HepG2 (cell line): ENCODE data around the gene TXNRD1.

Experiments used
- CEBPB ChIP-seq: IDR thresholded peaks from 2 replicates; pipeline ENCODE4 v1.6.1; 2011; ENCODE audit warnings: low read depth, low read length, improper control_type of control experiment, borderline replicate concordance
- CTCF ChIP-seq: sonication (generic); formaldehyde crosslinking; IDR thresholded peaks from 2 replicates; pipeline ENCODE4 v1.5.0; 2020; ENCODE audit warnings: mild to moderate bottlenecking, missing genetic modification reagents, moderate library complexity
- EZH2 ChIP-seq: conservative IDR thresholded peaks from 2 replicates; pipeline ENCODE4 v1.6.1; 2012; ENCODE audit warnings: mild to moderate bottlenecking, low read depth, low read length, moderate library complexity
- GABPA ChIP-seq, 2 experiments: IDR thresholded peaks; 2 replicates each; pipeline ENCODE4 v1.6.1; 2011 to 2016; ENCODE audit warnings: low read depth in 2 of 2, low read length in 1 of 2, missing biosample characterization in 1 of 2, missing genetic modification characterization in 1 of 2
- MNT ChIP-seq: fragments of 450-650 bp; IDR thresholded peaks from 2 replicates; pipeline ENCODE4 v1.6.1; 2016
- POLR2A ChIP-seq, 2 experiments: IDR thresholded peaks; 2 replicates each; pipeline ENCODE4 v1.6.1; 2011; ENCODE audit warnings: low read depth in 2 of 2, low read length in 2 of 2, mild to moderate bottlenecking in 1 of 2, moderate library complexity in 1 of 2; ENCODE audit not compliant: insufficient read depth in 1 of 2
- PREB ChIP-seq: sonication (generic); formaldehyde crosslinking; IDR thresholded peaks from 2 replicates; pipeline ENCODE4 v1.4.0; 2020; ENCODE audit warnings: missing genetic modification reagents
- TCF7L2 ChIP-seq: IDR thresholded peaks from 2 replicates; pipeline ENCODE4 v1.6.1; 2011; ENCODE audit warnings: mild to moderate bottlenecking, low read depth, low read length, moderate library complexity
- ZBTB7A ChIP-seq: sonication (generic); formaldehyde crosslinking; IDR thresholded peaks from 2 replicates; pipeline ENCODE4 v1.8.0; 2022; ENCODE audit warnings: mild to moderate bottlenecking, missing genetic modification reagents
- ZZZ3 ChIP-seq: sonication (generic); formaldehyde crosslinking; IDR thresholded peaks from 2 replicates; pipeline ENCODE4 v1.4.0; 2020; ENCODE audit warnings: missing genetic modification reagents, mild to moderate bottlenecking, borderline replicate concordance

- TF ChIP-seq CEBPB = no peak
- no peak for TF ChIP-seq TCF7L2
- no peak for TF ChIP-seq GABPA (IDR thresholded peaks at IDR 0.05; ENCODE audit: low read depth, low read length)
- no peak for TF ChIP-seq GABPA (CRISPR knock-in tag; IDR thresholded peaks at IDR 0.05; ENCODE audit: low read depth)
- TF ChIP-seq POLR2A (IDR thresholded peaks at IDR 0.05; ENCODE audit: insufficient read depth in 1 of 2, low read depth in 2 of 2, low read length in 2 of 2) = no peak
- TF ChIP-seq ZBTB7A (CRISPR knock-in tag) = no peak
- no peak for TF ChIP-seq MNT
- no peak for TF ChIP-seq CTCF (CRISPR knock-in tag)
- TF ChIP-seq PREB (CRISPR knock-in tag) = no peak
- TF ChIP-seq EZH2 = no peak
- TF ChIP-seq ZZZ3 (CRISPR knock-in tag) = no peak
These were observed 137.7 kb downstream of the TXNRD1 start for GRCh38 chr12:104353012-104353981.
